ENCODE results near the gene CEACAM1. TPM values are rescaled to one million over a fixed set of nuclear protein-coding genes. Genes with fewer than 3 reads are reported as not detected.
"Not testable (repeated sequence)": the region's sequence is repeated elsewhere in the genome, so short reads cannot be mapped to it uniquely, and the experiment has no call there.

The CEACAM1 gene
- total RNA-seq, 1 experiment from 2014 or later, result 0.95 TPM

DNA sequence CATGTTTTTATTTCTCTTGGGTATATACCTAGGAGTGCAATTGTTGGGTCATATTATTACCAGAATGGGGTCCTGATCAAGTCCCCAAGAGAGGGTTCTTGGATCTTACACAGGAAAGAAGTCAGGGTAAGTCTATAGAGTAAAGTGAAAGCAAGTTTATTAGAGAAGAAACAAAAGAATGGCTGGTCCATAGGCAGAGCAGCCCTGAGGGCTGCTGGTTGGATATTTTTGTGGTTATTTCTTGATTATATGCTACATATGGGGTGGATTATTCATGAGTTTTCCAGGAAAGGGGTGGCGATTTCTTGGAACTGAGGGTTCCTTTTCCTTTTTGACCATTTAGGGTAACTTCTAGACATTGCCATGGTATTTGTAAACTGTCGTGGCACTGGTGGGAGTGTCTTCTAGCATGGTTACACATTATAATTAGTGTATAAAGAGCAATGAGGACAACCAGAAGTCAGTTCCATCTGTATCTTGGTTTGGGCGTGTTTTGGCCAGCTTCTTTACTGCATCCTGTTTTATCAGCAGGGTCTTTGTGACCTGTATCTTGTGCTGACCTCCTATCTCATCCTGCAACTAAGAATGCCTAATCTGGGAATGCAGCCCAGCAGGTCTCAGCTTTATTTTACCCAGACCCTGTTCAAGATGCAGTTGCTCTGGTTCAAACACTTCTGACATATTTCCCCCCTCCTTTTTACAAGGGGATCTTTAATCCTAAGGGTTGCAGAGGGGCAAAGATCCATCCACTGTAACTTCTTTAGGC is 41.1 kb downstream of the CEACAM1 start:
- ChIA-PET POLR2A (ENCODE audit: unreplicated experiment) (no interaction called here), CTCF (no interaction called here)
- Histone ChIP-seq H3K9me3 (ENCODE audit: low read length) (no peaks in the 10 kb centered on the region), H3K27ac (ENCODE audit: low read length) (no peak overlapping the region), H3K79me2 (ENCODE audit: low read length) (no peaks in the 10 kb centered on the region), H2AFZ (ENCODE audit: low read length) (no peak overlapping the region), H3K4me2 (ENCODE audit: low read length) (no peak overlapping the region), H3K9me2 (replicated peaks; ENCODE audit: low read length) (no peaks in the 10 kb centered on the region), H3K36me3 (ENCODE audit: low read depth, low read length) (no peaks in the 10 kb centered on the region), H3K9ac (ENCODE audit: low read length) (no peak overlapping the region), H3F3A (ENCODE audit: low read length, unreplicated experiment) (no peaks in the 10 kb centered on the region), H3K4me3 (ENCODE audit: low read length) (no peak overlapping the region), H3K4me1 (ENCODE audit: insufficient read depth, low read length) (peaks cover 15% of the 10 kb centered on the region), H4K20me1 (ENCODE audit: low read length) (no peaks in the 10 kb centered on the region), H3K27me3 (ENCODE audit: low read length) (no peaks in the 10 kb centered on the region)
- intact Hi-C loops (cut with micrococcal nuclease), result no loop called here
- DNase-seq, result no peak
- TF ChIP-seq, protein P1, sequence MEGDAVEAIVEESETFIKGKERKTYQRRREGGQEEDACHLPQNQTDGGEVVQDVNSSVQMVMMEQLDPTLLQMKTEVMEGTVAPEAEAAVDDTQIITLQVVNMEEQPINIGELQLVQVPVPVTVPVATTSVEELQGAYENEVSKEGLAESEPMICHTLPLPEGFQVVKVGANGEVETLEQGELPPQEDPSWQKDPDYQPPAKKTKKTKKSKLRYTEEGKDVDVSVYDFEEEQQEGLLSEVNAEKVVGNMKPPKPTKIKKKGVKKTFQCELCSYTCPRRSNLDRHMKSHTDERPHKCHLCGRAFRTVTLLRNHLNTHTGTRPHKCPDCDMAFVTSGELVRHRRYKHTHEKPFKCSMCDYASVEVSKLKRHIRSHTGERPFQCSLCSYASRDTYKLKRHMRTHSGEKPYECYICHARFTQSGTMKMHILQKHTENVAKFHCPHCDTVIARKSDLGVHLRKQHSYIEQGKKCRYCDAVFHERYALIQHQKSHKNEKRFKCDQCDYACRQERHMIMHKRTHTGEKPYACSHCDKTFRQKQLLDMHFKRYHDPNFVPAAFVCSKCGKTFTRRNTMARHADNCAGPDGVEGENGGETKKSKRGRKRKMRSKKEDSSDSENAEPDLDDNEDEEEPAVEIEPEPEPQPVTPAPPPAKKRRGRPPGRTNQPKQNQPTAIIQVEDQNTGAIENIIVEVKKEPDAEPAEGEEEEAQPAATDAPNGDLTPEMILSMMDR (conservative IDR thresholded peaks at IDR 0.05; ENCODE audit: low read depth, low read length), result no peak
- TF ChIP-seq EZH2 (IDR thresholded peaks at IDR 0.05; ENCODE audit: low read length, unreplicated experiment) (no peak), EZH2phosphoT487 (IDR thresholded peaks at IDR 0.05; ENCODE audit: borderline replicate concordance, low read length) (no peak)
- no peak for ATAC-seq
- BruUV-seq (replicated peaks), result no TSS peak

DNA sequence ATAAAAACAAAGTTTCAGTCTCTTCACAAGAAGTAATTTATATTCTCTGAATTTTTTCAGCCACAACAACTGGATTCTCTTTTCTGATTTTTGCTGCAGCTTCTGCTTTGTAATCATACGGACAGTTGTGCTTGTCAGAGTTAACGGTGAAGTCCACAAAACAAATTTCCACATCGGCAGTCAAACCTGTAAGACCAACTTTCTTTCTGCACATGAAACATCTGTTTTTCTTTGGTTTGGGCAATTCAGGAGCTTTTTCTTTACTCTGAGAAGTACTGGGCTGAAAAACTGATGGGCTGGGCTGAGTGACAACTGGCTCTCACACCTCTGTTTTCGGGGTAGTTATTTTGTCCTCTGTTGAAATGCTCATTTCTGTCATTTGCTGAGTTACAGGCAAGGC is 43.2 kb downstream of the CEACAM1 start:
- H3F3A ChIP-seq (ENCODE audit: low read length, unreplicated experiment); ATAC-seq; CTCF ChIA-PET; H3K27ac ChIP-seq (ENCODE audit: low read length); H3K27me3 ChIP-seq (ENCODE audit: low read length); H2AFZ ChIP-seq (ENCODE audit: low read length); H3K4me2 ChIP-seq (ENCODE audit: low read length); H3K36me3 ChIP-seq (ENCODE audit: low read depth, low read length); DNase-seq; H3K4me3 ChIP-seq (ENCODE audit: low read length); intact Hi-C loops (cut with micrococcal nuclease); H3K9me3 ChIP-seq (ENCODE audit: low read length); POLR2A ChIA-PET (ENCODE audit: unreplicated experiment); BruUV-seq (replicated peaks); H3K79me2 ChIP-seq (ENCODE audit: low read length); H3K9ac ChIP-seq (ENCODE audit: low read length); H3K9me2 ChIP-seq (replicated peaks; ENCODE audit: low read length); H4K20me1 ChIP-seq (ENCODE audit: low read length): not testable (repeated sequence)
- peaks cover 22% of the 10 kb centered on the region for H3K4me1 ChIP-seq (ENCODE audit: insufficient read depth, low read length)

DNA sequence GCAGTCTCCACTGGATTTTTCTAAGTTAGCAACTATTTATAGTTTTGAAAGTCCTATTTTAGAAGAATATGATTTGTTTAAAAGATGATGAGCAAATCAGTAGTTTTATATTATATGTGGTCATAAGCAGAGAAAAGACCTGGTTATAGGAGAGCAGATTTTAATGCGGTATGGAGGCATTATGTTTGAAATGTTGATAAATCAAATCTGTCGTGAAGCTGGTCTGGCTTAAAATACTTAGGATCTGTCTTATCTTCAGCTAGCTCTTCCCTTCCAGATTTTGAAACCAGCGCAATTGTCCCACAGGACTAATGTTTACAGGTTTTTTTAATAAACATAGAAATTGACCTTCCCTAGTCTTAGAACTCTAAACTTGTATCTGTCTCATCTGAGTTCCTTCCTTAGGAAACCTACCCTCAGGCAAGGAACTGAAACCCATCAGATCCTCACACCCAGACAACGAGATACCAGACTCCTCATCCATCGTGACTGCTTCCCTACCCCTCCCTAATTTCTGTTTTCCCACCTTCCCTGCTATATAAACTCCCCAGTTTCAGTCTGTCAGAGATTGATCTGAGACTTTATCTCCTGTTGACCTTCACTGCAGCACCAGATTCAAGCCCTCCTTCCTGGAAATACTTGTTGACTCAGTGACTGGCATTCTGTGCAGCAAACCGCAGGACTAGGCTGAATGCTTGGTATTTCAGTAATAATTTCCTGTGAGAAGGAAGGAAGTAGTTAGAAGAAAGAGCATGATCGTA is 47.8 kb downstream of the CEACAM1 start:
- ChIA-PET CTCF (no interaction called here), POLR2A (ENCODE audit: unreplicated experiment) (no interaction called here)
- TF ChIP-seq EZH2 (IDR thresholded peaks at IDR 0.05; ENCODE audit: low read length, unreplicated experiment), result no peak
- TF ChIP-seq, protein P1 (conservative IDR thresholded peaks at IDR 0.05; ENCODE audit: low read depth, low read length), result no peak
- no peak for TF ChIP-seq EZH2phosphoT487 (IDR thresholded peaks at IDR 0.05; ENCODE audit: borderline replicate concordance, low read length)
- H4K20me1 ChIP-seq (ENCODE audit: low read length), result no peaks in the 10 kb centered on the region
- H3K4me1 ChIP-seq (ENCODE audit: insufficient read depth, low read length), result peaks cover 8% of the 10 kb centered on the region; the same call in 1 of the 2 replicates
- peak; percentile 61 for DNase-seq
- intact Hi-C loops (cut with micrococcal nuclease), result no loop called here
- no peak overlapping the region for H3K9ac ChIP-seq (ENCODE audit: low read length)
- BruUV-seq (replicated peaks), result no TSS peak
- no peaks in the 10 kb centered on the region for H3K79me2 ChIP-seq (ENCODE audit: low read length)
- H3K9me3 ChIP-seq (ENCODE audit: low read length), result no peaks in the 10 kb centered on the region
- H3K27ac ChIP-seq (ENCODE audit: low read length), result no peak overlapping the region
- no peaks in the 10 kb centered on the region for H3F3A ChIP-seq (ENCODE audit: low read length, unreplicated experiment)
- ATAC-seq, result no peak
- H3K4me2 ChIP-seq (ENCODE audit: low read length), result peak overlapping the region; percentile 2; the same call in 1 of the 2 replicates
- H3K4me3 ChIP-seq (ENCODE audit: low read length), result no peak overlapping the region
- no peaks in the 10 kb centered on the region for H3K36me3 ChIP-seq (ENCODE audit: low read depth, low read length)
- H3K9me2 ChIP-seq (replicated peaks; ENCODE audit: low read length), result no peaks in the 10 kb centered on the region
- H3K27me3 ChIP-seq (ENCODE audit: low read length), result no peaks in the 10 kb centered on the region
- H2AFZ ChIP-seq (ENCODE audit: low read length), result no peak overlapping the region
